Thoracic aorta (tissue), 2 donors: ENCODE measurements around the gene SHISAL2A. TPM values are rescaled to one million over a fixed set of nuclear protein-coding genes. Genes with fewer than 3 reads are reported as not detected.

Experiments used
- ATAC-seq: fragments of 150-250 bp; one replicate; pipeline ENCODE4 v1.8.0; 2017; ENCODE audit warnings: low read depth; ENCODE audit not compliant: insufficient number of reproducible peaks, low FRiP score
- DNase-seq: peaks from one replicate; pipeline ENCODE4 v3.0.0-alpha.2; 2020; ENCODE audit warnings: low spot score
- H3K27ac ChIP-seq, 2 donors: fragments of 200-600 bp; sonication (generic); 1 replicate in 1 of 2; 2 replicates in 1 of 2; pipeline ENCODE4 v1.5.1; 2016; ENCODE audit warnings: mild to moderate bottlenecking in 2 of 2, moderate library complexity in 2 of 2
- H3K27me3 ChIP-seq: fragments of 200-600 bp; sonication (generic); replicated peaks from 2 replicates; pipeline ENCODE4 v1.6.0; 2016; ENCODE audit warnings: mild to moderate bottlenecking; ENCODE audit not compliant: insufficient read depth
- H3K36me3 ChIP-seq: fragments of 200-600 bp; sonication (generic); one replicate; pipeline ENCODE4 v1.5.1; 2016
- H3K4me1 ChIP-seq, 2 donors: fragments of 200-600 bp; sonication (generic); 1 replicate in 1 of 2; 2 replicates in 1 of 2; pipeline versions ENCODE4 v1.5.1 to v1.6.0; 2016; ENCODE audit warnings: low read depth in 2 of 2, mild to moderate bottlenecking in 1 of 2; ENCODE audit not compliant: control insufficient read depth in 1 of 2
- H3K4me3 ChIP-seq: fragments of 200-600 bp; sonication (generic); 2 replicates; pipeline ENCODE4 v1.5.1; 2016; ENCODE audit warnings: mild to moderate bottlenecking
- H3K9me3 ChIP-seq: fragments of 200-600 bp; sonication (generic); 2 replicates; pipeline ENCODE4 v1.5.1; 2016
- total RNA-seq, 2 donors: library from RNA; depleted of rRNA; stranded (reverse); fragments of >200 nt; gene quantifications; one replicate each; pipeline versions ENCODE4 v1.1.0 to v1.2.3, GENCODE V29; 2016
- TF ChIP-seq, protein P1 (sequence below): fragments of 200-600 bp; sonication (generic); IDR thresholded peaks from one replicate; pipeline ENCODE4 v1.5.1; 2019; ENCODE audit warnings: antibody characterized with exemption

The SHISAL2A gene
- total RNA-seq, 2 donors from 2014 or later: 0.54 TPM; not detected in 1

DNA sequence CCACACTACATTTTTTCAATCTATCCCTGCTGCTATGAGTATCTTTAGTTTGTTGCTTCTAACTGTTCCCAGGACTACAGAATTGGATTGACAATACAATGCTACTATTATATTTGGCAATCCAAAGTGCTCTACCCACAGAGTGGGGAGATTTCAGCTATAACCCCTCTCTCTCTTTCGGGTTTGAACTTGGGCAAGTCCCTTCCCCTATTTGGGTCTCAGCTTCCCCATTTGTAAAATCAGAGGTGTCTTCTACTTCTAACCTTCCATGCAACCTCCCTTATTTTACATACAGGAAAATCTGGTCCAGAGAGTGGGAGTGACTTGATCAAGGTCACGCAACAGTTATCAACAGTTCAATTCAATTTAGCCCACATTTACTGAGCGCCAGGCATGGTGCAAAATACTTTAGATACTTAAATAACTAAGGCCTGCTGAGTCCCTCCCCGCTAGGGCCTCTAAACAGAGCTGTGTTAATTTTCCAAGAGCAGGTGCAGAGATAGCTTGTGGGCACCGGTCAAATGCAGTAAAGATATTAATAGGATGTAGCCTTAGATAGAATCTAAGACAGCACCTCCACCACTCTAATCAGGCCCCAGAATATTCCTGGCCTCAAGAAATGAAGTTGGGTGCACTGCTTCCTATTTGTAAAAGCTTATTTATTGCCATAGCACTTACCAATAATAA lies 40.2 kb upstream of the SHISAL2A start:
- Histone ChIP-seq H3K27ac (no peak overlapping the region), H3K9me3 (no peaks in the 10 kb centered on the region), H3K36me3 (no peaks in the 10 kb centered on the region), H3K4me3 (no peak overlapping the region), H3K27me3 (no peaks in the 10 kb centered on the region), H3K4me1 (no peaks in the 10 kb centered on the region)
- TF ChIP-seq, protein P1, sequence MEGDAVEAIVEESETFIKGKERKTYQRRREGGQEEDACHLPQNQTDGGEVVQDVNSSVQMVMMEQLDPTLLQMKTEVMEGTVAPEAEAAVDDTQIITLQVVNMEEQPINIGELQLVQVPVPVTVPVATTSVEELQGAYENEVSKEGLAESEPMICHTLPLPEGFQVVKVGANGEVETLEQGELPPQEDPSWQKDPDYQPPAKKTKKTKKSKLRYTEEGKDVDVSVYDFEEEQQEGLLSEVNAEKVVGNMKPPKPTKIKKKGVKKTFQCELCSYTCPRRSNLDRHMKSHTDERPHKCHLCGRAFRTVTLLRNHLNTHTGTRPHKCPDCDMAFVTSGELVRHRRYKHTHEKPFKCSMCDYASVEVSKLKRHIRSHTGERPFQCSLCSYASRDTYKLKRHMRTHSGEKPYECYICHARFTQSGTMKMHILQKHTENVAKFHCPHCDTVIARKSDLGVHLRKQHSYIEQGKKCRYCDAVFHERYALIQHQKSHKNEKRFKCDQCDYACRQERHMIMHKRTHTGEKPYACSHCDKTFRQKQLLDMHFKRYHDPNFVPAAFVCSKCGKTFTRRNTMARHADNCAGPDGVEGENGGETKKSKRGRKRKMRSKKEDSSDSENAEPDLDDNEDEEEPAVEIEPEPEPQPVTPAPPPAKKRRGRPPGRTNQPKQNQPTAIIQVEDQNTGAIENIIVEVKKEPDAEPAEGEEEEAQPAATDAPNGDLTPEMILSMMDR: no peak
- DNase-seq: no peak
- ATAC-seq: no peak

DNA sequence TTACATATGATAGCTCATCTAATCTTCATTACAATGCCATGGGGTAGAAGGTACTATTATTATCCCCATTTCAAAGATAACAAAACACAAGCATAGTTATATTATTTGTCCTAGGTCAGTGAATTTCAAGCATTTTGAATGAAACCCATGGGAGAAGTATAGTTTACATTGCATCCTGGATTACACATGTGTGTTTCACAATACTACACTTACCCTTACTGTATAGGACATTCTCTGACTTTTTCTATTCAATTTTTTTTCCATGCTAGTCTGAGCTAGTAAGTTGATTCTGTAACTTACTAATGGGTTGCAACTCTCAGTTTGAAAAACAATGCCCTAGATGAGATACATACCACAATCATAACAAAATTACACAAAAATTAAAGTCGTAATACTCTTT lies 39.5 kb upstream of the SHISAL2A start:
- no peaks in the 10 kb centered on the region for H3K9me3 ChIP-seq
- DNase-seq (no peak), ATAC-seq (no peak)
- H3K4me3 ChIP-seq: no peak overlapping the region
- H3K27me3 ChIP-seq: no peaks in the 10 kb centered on the region
- H3K27ac ChIP-seq: no peak overlapping the region
- no peaks in the 10 kb centered on the region for H3K36me3 ChIP-seq
- no peaks in the 10 kb centered on the region for H3K4me1 ChIP-seq
- TF ChIP-seq, protein P1: no peak

DNA sequence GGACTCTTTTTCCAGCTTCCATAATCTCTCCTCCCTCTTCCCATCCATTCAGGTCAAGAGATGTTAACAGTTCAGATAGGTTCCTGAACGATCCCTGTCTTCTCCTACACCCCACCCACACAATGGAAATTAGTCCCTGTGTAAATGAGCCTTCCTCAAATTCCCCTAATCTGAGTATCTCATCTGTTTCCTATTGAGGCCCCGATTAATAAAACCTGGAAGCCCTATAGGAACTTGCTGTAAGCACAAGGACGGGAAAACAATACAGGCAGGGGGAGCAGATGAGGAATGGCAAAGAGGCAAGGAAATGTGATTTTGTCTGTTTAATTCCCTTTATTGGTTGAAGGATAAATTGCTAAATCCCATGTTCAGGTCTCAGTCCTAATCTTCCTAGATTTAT lies 37.9 kb upstream of the SHISAL2A start:
- no peak for ATAC-seq
- DNase-seq: no peak

DNA sequence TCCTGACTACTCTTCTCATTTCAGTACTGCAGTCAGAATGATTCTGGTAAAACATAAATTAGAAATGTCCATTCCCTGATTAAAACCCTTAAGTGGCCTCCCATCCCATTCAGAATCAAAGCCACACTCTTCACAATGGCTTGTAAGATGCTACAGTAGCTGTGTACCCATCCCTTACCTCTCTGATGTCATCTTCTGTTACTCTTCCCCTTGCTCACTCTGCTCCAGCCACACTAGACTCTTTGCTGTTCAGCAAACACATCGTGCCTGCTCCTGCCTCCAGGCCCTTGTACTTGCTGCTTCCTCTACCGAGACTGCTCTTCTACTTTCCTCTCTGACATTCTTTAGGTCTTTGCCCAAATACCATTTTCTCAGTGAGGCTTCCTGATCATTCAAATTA lies 35.1 kb upstream of the SHISAL2A start:
- no peak overlapping the region for H3K4me3 ChIP-seq
- ATAC-seq (no peak), DNase-seq (no peak)
- H3K36me3 ChIP-seq: no peaks in the 10 kb centered on the region
- peaks cover 0 to 12% of the 10 kb centered on the region in 2 donors for H3K4me1 ChIP-seq
- H3K27me3 ChIP-seq: no peaks in the 10 kb centered on the region
- TF ChIP-seq, protein P1: no peak
- no peak overlapping the region for H3K27ac ChIP-seq
- H3K9me3 ChIP-seq: no peaks in the 10 kb centered on the region

More for the DNA sequence above, 37.9 kb upstream of the SHISAL2A start:
- no peaks in the 10 kb centered on the region for H3K9me3 ChIP-seq
- H3K4me3 ChIP-seq: no peak overlapping the region
- no peaks in the 10 kb centered on the region for H3K27me3 ChIP-seq
- TF ChIP-seq, protein P1: no peak
- no peaks in the 10 kb centered on the region for H3K36me3 ChIP-seq
- H3K27ac ChIP-seq: no peak overlapping the region
- no peaks in the 10 kb centered on the region for H3K4me1 ChIP-seq

DNA sequence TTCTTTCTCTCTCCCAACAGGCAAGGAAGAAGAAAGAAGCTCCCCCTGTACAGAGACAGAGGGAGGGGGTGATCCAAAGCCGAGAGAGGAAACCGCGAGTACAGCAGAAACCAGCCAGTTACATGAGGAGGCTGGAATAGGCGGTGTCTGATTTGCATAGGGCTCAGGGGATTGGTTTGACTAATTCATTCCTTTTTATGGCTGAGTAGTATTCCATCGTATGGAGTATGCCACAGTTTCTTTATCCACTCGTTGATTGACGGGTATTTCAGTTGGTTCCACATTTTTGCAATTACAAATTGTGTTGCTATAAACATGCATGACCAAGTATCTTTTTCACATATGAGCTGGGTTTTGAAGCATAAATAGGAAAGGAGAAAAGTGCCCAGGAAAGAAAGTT lies 34.2 kb upstream of the SHISAL2A start:
- Histone ChIP-seq H3K4me3 (no peak overlapping the region), H3K27ac (no peak overlapping the region), H3K9me3 (no peaks in the 10 kb centered on the region), H3K4me1 (peaks cover 3 to 20% of the 10 kb centered on the region in 2 donors), H3K36me3 (no peaks in the 10 kb centered on the region), H3K27me3 (no peaks in the 10 kb centered on the region)
- no peak for ATAC-seq
- TF ChIP-seq, protein P1: no peak
- no peak for DNase-seq
